Spleen (tissue), 11 donors: Measurements from ENCODE around the gene WARS2. TPM values are rescaled to one million over a fixed set of nuclear protein-coding genes. Genes with fewer than 3 reads are reported as not detected.

Source experiments
- DNase-seq: peaks from one replicate; pipeline ENCODE4 v3.0.0-alpha.2; 2020
- H3K27ac ChIP-seq, 8 donors: fragments of 200-600 bp; sonication (generic) in 7 of 8; 1 replicate in 4 of 8; 2 replicates in 4 of 8; pipeline versions ENCODE4 v1.5.0 to v1.8.0; 2016 to 2021; ENCODE audit warnings: inconsistent platforms in 4 of 8, mild to moderate bottlenecking in 4 of 8, moderate library complexity in 1 of 8
- H3K27me3 ChIP-seq, 7 donors: fragments of 200-600 bp; sonication (generic) in 6 of 7; replicated peaks in 1 of 7; 1 replicate in 4 of 7; 2 replicates in 3 of 7; pipeline versions ENCODE4 v1.5.0 to v1.8.0; 2016 to 2021; ENCODE audit warnings: inconsistent platforms in 3 of 7, mild to moderate bottlenecking in 1 of 7
- H3K36me3 ChIP-seq, 6 donors: fragments of 200-600 bp; sonication (generic) in 5 of 6; 1 replicate in 4 of 6; 2 replicates in 2 of 6; pipeline versions ENCODE4 v1.5.0 to v1.8.0; 2016 to 2021; ENCODE audit warnings: inconsistent platforms in 2 of 6
- H3K4me1 ChIP-seq, 6 donors: fragments of 200-600 bp; sonication (generic) in 5 of 6; 1 replicate in 3 of 6; 2 replicates in 3 of 6; pipeline versions ENCODE4 v1.5.0 to v1.8.0; 2016 to 2021; ENCODE audit warnings: inconsistent platforms in 3 of 6
- H3K4me3 ChIP-seq, 8 donors: fragments of 200-600 bp; sonication (generic) in 7 of 8; 1 replicate in 4 of 8; 2 replicates in 4 of 8; pipeline versions ENCODE4 v1.5.0 to v1.8.0; 2016 to 2021; ENCODE audit warnings: inconsistent platforms in 4 of 8, mild to moderate bottlenecking in 4 of 8, moderate library complexity in 2 of 8
- H3K9me3 ChIP-seq, 8 donors: fragments of 200-600 bp; sonication (generic) in 7 of 8; 1 replicate in 4 of 8; 2 replicates in 4 of 8; pipeline versions ENCODE4 v1.5.0 to v1.8.0; 2016 to 2021; ENCODE audit warnings: inconsistent platforms in 4 of 8
- CTCF ChIP-seq, 11 experiments: fragments of 200-600 bp in 7 of 11; fragments of 450-650 bp in 4 of 11; sonication (generic) in 4 of 11; IDR thresholded peaks in 8 of 11; conservative IDR thresholded peaks in 3 of 11; 1 replicate in 7 of 11; 2 replicates in 4 of 11; pipeline versions ENCODE4 v1.4.0 to v1.8.0; 2016 to 2021; ENCODE audit warnings: antibody characterized with exemption in 11 of 11, inconsistent platforms in 4 of 11, mild to moderate bottlenecking in 1 of 11
- POLR2A ChIP-seq, 3 donors: fragments of 450-650 bp; IDR thresholded peaks; one replicate each; pipeline ENCODE4 v1.5.1; 2017; ENCODE audit warnings: antibody characterized with exemption in 3 of 3, mild to moderate bottlenecking in 1 of 3
- POLR2AphosphoS5 ChIP-seq, 3 donors: sonication (generic); formaldehyde crosslinking; IDR thresholded peaks; one replicate each; pipeline ENCODE4 v1.5.1; 2017; ENCODE audit warnings: antibody characterized with exemption in 3 of 3
- WGBS, 5 donors: extraction: QIAGEN DNeasy Blood & Tissue Kit in 3 of 5; methylation state at CpG; one replicate each; pipeline versions ENCODE4 v1.1.5 to v1.1.7; 2013 to 2018; 5-methylcytosine and 5-hydroxymethylcytosine counted together
- intact Hi-C: fragments of 100-400 bp; cut with DNase I; formaldehyde crosslinking; loops from one replicate; pipeline ENCODE4 v1.15.0; 2023; ENCODE audit warnings: low total_unique reads
- polyA plus RNA-seq, 3 donors: library from polyadenylated mRNA; stranded (reverse); fragments of 200-250 nt; gene quantifications; one replicate each; pipeline ENCODE4 v1.2.1, GENCODE V29; 2013
- total RNA-seq, 7 donors: library from RNA; depleted of rRNA in 3 of 7; stranded (reverse); fragments of >200 nt in 3 of 7; fragmentation: NEBNext Ultra II Directional in 4 of 7; extraction: Animal tissue kit (Norgen Biotek cat#: 25700) in 4 of 7; gene quantifications; one replicate each; pipeline versions ENCODE4 v1.1.0 to v1.2.1, GENCODE V29; 2016 to 2021
- donor health status: healthy with polysubstance abuse.
- donor health status: DM: no; HTN: no; CAD: no; lungs with moderate emphysema.
- donor health status: DM: no; HTN: no; CAD: no.
- donor health status: Bipolar disorder and iron deficiency.
- donor health status: healthy.
- donor health status: DM: no; HTN: no; CAD: no.
- donor health status: DM: yes; HTN: yes; CAD: no.

The WARS2 gene
- total and polyA plus RNA-seq, 10 donors, result 2.9 to 13.0 (median 8.5) TPM

GRCh38 chr1:119052267-119052666 is 88.2 kb downstream of the WARS2 start:
- H3K36me3 ChIP-seq, result peaks cover 0 to 5% (median 0%) of the 10 kb centered on the region in 6 donors
- intact Hi-C loops, result no loop called here

GRCh38 chr1:119048624-119049404 is 91.6 kb downstream of the WARS2 start:
- no peak overlapping the region for H3K27ac ChIP-seq
- H3K4me1 ChIP-seq, result peaks cover 0 to 3% (median 0%) of the 10 kb centered on the region in 6 donors
- TF ChIP-seq POLR2AphosphoS5 (IDR thresholded peaks at IDR 0.05) (no peak), POLR2A (IDR thresholded peaks at IDR 0.05) (no peak), CTCF (IDR thresholded peaks at IDR 0.05 in 8 of 11, conservative IDR thresholded peaks at IDR 0.05 in 3 of 11) (no peak)
- intact Hi-C loops, result no loop called here
- peaks cover 0 to 19% (median 10%) of the 10 kb centered on the region in 6 donors for H3K36me3 ChIP-seq
- 96 to 98% (median 97%) methylated on average over 34 of the region's 34 CpGs for WGBS, 5 donors
- DNase-seq, result peak; percentile 66
- no peaks in the 10 kb centered on the region for H3K9me3 ChIP-seq
- H3K27me3 ChIP-seq, result no peaks in the 10 kb centered on the region
- H3K4me3 ChIP-seq, result no peak overlapping the region

More at GRCh38 chr1:119052267-119052666, 88.2 kb downstream of the WARS2 start:
- H3K9me3 ChIP-seq, result no peaks in the 10 kb centered on the region
- no peaks in the 10 kb centered on the region for H3K27me3 ChIP-seq
- no peak overlapping the region for H3K4me3 ChIP-seq
- H3K4me1 ChIP-seq, result no peaks in the 10 kb centered on the region
- no peak for DNase-seq
- no peak overlapping the region for H3K27ac ChIP-seq
- TF ChIP-seq POLR2A (IDR thresholded peaks at IDR 0.05) (no peak), POLR2AphosphoS5 (IDR thresholded peaks at IDR 0.05) (no peak), CTCF (IDR thresholded peaks at IDR 0.05 in 8 of 11, conservative IDR thresholded peaks at IDR 0.05 in 3 of 11) (no peak)

GRCh38 chr1:119046785-119047438 is 93.5 kb downstream of the WARS2 start:
- intact Hi-C loops, result no loop called here
- H3K36me3 ChIP-seq, result peaks cover 0 to 36% (median 10%) of the 10 kb centered on the region in 6 donors
- DNase-seq, result no peak
- H3K9me3 ChIP-seq, result no peaks in the 10 kb centered on the region
- no peak overlapping the region for H3K4me3 ChIP-seq
- TF ChIP-seq POLR2AphosphoS5 (IDR thresholded peaks at IDR 0.05) (no peak), POLR2A (IDR thresholded peaks at IDR 0.05) (no peak), CTCF (IDR thresholded peaks at IDR 0.05 in 8 of 11, conservative IDR thresholded peaks at IDR 0.05 in 3 of 11) (no peak)
- H3K27me3 ChIP-seq, result no peaks in the 10 kb centered on the region
- H3K27ac ChIP-seq, result peak overlapping the region in 2 of 8 donors; percentile 3 to 37
- 58 to 70% (median 68%) methylated on average over 5 of the region's 5 CpGs for WGBS, 5 donors
- peaks cover 0 to 3% (median 0%) of the 10 kb centered on the region in 6 donors for H3K4me1 ChIP-seq

- Histone ChIP-seq H3K4me1 (peaks cover 0 to 3% (median 0%) of the 10 kb centered on the region in 6 donors), H3K27me3 (no peaks in the 10 kb centered on the region), H3K9me3 (no peaks in the 10 kb centered on the region), H3K27ac (peak overlapping the region in 2 of 8 donors; percentile 3 to 37), H3K36me3 (peaks cover 0 to 41% (median 10%) of the 10 kb centered on the region in 6 donors), H3K4me3 (no peak overlapping the region)
- 72 to 84% (median 75%) methylated on average over 7 of the region's 7 CpGs for WGBS, 5 donors
- TF ChIP-seq CTCF (IDR thresholded peaks at IDR 0.05 in 8 of 11, conservative IDR thresholded peaks at IDR 0.05 in 3 of 11) (no peak), POLR2A (IDR thresholded peaks at IDR 0.05) (no peak), POLR2AphosphoS5 (IDR thresholded peaks at IDR 0.05) (no peak)
- no peak for DNase-seq
- intact Hi-C loops, result no loop called here
Observed at GRCh38 chr1:119046429-119046784, 94.0 kb downstream of the WARS2 start.
